Activated CD8-positive, alpha-beta memory T cell treated with anti-CD3 and anti-CD28 coated beads, Interleukin-2, amount 50 U/mL, for 24 hours (primary cell): ENCODE measurements around the gene CYB561D2.

Experiments used
- DNase-seq: peaks from one replicate; pipeline ENCODE4 v3.0.0-alpha.2; 2020; ENCODE audit errors: extremely low read depth

The CYB561D2 gene

DNA sequence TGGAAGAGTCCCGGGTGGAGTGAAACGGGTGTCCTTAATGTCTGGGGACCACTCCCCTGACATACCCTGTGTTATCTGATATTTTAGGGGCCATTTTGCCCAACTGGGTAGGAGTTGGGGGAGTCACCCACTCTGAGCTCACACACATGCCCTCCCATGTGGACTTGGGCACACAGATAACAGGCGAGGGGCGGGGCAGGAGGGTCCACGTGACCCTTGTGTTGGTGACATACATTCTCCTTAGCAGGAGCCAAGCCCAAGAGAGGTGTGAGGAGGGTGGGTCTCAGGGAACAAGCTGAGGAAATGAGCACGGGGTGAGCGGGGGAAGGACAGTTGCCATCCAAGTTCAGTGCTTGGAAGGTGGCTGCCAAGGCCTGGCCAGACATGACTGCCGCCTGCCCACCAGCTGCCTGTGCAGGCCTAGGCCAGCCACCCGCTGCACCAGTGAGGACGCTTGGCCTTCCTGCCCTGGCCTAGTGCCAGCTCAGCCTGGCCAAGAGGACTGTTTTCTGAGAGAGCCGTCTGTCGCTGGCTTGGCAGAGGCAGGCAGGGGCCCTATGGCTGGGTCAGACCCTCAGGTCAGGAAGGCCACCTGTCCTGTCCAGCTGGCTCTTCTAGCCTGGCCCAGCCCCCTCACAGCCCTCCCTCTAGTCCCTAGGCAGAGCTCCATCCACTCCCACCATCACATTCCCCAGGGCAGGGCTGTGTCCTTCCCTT is 40.0 kb downstream of the CYB561D2 start:
- no peak for DNase-seq

DNA sequence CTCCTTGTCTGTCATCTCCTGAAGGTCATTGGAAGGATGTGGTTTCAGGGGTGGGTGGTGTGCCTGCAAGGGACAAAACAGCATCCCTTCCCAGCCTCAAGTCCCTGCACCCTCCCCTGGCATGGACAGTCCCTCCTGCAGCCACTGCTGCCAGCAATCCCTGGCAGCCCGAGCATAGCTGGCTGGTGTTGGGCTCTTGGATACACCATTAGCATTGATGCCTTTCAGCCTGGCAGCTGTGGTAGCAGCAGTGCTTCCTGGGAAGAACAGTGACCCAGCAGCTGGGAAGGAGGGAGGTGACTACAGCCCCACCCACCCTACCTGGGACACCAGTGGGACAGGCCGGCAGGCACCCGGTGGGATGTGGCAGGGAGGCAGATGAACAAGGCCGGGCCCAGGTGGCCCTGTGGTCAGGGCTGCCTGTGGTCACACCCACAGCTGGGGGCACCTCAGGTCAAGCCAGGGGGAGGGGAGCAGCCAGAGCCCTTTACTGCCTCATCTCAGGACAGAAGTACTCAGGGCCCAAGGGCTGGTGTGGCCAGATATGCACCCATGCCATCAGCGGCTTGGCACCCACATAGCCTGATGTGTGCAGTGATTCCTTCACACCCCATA is 41.5 kb downstream of the CYB561D2 start:
- DNase-seq: no peak

GRCh38 chr3:50393061-50393460 is 42.4 kb downstream of the CYB561D2 start:
- DNase-seq: no peak

DNA sequence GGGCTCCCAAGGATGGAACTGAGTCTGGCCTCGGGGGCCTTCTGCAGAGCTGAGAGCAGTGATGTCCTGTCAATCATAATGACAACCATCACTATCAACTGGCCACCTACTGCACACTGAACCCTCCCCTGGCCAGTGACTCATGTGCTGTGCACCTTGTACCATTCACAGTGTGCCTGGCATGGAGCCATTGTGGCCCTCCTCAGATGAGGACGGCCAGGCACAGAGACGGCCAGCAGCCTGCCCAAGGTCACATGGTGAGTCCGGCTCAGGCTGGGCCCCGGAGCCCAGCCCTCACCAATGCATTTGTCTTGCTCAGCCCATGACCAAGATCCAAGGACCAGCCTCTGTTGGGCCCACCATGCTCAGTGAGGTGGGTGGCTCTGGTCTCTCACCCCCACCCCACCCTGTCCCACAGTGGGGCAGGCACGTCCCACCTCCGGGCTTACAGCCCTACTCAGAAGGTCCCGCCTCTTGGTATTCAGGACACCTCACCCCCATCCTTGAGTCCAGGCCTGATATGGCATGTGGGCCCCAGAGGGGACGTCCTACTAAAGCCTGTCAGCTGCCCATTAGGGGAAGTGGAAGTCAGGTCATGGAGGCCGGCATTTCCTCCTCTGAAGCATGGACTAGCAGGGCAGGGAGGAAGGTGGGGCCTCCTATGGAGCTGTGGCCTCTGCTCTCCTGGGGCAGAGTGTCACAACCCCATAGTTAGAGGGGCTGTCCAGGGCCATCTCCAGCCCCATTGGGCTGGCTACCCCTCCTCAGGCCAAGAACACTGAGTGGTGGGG is 44.6 kb downstream of the CYB561D2 start:
- DNase-seq: no peak

- no peak for DNase-seq
Measured at GRCh38 chr3:50396502-50396901, 45.8 kb downstream of the CYB561D2 start.

DNA sequence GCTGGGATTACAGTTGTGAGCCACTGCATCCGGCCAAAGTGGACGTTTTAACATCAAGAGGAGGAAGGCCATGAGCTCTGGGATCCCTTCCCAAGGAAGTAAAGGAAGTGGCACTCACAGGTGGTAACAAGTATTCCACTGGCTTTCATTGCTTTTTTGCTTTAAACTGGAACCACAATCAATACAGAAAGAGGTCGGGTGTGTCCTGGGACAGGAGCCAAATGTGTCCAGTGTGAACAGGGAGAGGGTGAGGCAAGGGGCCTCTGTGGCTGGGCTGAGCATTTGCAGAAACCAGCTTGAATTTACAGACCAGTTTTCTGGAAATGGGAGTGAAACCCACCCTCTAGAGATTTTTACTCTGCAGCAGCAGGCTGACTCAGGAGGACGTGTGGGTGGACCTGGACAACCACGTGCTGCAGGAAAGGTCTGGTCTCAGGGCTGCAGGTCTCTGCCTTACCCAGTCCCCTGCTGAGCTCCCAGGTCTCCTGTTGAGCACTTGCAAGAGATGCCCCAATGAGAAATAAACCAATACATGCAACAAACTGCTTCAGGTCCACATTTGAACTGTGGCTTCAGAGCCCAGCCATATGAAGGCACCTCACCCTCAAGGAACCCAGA is 51.4 kb downstream of the CYB561D2 start:
- DNase-seq: no peak
